DOHH2 (cell line): ENCODE data around the gene FDXACB1.

Experiments used
- EZH2phosphoT487 ChIP-seq: fragments of 200-600 bp; sonication (generic); IDR thresholded peaks from 2 replicates; pipeline ENCODE4 v1.6.1; 2017; ENCODE audit warnings: borderline replicate concordance, mild to moderate bottlenecking, antibody characterized with exemption, low read length, moderate library complexity, mixed read lengths
- TF ChIP-seq, protein P1 (sequence below): fragments of 200-600 bp; sonication (generic); IDR thresholded peaks from one replicate; pipeline ENCODE4 v1.5.1; 2014; ENCODE audit warnings: antibody characterized with exemption, mild to moderate bottlenecking, low read depth, low read length; ENCODE audit not compliant: poor library complexity, severe bottlenecking

DNA sequence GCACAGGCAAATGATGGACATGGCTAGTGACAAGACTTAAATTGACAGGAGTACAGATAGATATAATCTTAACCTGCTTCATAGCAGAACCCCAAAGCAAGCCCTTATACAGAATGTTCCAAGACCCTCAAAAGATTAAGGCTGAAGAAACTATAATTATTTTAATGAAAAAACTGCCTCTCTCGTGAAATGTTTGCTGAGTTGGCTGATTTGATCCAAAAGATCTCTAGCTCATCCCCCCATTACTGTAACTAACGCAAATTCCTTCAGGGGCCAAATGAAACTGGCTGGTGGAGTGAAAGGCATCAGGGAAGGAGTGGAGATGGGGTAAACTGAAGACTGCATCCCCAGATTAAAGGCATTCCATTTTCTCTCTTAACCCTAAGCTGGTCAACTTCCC lies 26.9 kb downstream of the FDXACB1 start:
- TF ChIP-seq, protein P1, sequence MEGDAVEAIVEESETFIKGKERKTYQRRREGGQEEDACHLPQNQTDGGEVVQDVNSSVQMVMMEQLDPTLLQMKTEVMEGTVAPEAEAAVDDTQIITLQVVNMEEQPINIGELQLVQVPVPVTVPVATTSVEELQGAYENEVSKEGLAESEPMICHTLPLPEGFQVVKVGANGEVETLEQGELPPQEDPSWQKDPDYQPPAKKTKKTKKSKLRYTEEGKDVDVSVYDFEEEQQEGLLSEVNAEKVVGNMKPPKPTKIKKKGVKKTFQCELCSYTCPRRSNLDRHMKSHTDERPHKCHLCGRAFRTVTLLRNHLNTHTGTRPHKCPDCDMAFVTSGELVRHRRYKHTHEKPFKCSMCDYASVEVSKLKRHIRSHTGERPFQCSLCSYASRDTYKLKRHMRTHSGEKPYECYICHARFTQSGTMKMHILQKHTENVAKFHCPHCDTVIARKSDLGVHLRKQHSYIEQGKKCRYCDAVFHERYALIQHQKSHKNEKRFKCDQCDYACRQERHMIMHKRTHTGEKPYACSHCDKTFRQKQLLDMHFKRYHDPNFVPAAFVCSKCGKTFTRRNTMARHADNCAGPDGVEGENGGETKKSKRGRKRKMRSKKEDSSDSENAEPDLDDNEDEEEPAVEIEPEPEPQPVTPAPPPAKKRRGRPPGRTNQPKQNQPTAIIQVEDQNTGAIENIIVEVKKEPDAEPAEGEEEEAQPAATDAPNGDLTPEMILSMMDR: no peak
- TF ChIP-seq EZH2phosphoT487: no peak
